Omental fat pad (tissue), 4 donors: ENCODE results near the gene RFX7. TPM values are rescaled to one million over a fixed set of nuclear protein-coding genes. Genes with fewer than 3 reads are reported as not detected.

Experiments used
- ATAC-seq: fragments of 150-250 bp; one replicate; pipeline ENCODE4 v1.9.1; 2016; ENCODE audit warnings: mild to moderate bottlenecking, moderate library complexity; ENCODE audit not compliant: low FRiP score
- DNase-seq: peaks from one replicate; pipeline ENCODE4 v3.0.0-alpha.2; 2019; ENCODE audit warnings: low spot score
- CTCF ChIP-seq, 3 donors: fragments of 450-650 bp; IDR thresholded peaks; one replicate each; pipeline ENCODE4 v1.5.1; 2016 to 2017; ENCODE audit warnings: antibody characterized with exemption in 3 of 3, mild to moderate bottlenecking in 3 of 3, moderate library complexity in 2 of 3
- total RNA-seq, 4 donors: library from RNA; depleted of rRNA; stranded (reverse); fragments of >200 nt; gene quantifications; one replicate each; pipeline ENCODE4 v1.1.0, GENCODE V29; 2016

The RFX7 gene
- total RNA-seq, 4 donors from 2014 or later, result 5.3 to 12.9 (median 7.7) TPM

GRCh38 chr15:56192659-56193442 is 50.8 kb downstream of the RFX7 start:
- DNase-seq, result no peak
- no peak for ATAC-seq
- no peak for TF ChIP-seq CTCF (IDR thresholded peaks at IDR 0.05)

DNA sequence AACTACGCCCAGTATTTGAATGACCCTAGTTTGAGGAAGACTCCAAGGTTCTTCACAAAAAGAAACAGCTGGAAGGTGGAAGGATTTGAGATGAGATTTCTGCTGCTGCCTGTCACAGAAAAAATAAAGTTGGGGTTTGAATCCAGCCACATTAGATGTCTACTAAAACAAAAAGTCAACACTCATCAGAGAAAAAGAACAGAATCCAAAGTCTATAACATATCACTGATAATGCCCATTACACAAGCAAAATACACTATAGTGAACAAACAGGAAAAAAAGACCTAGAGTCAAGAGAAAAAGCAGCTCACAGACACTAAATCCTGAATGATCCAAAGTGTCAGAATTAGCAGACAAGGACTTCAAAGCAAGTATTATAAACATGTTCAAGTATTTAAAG is 56.0 kb downstream of the RFX7 start:
- DNase-seq, result no peak
- ATAC-seq, result no peak
- no peak for TF ChIP-seq CTCF (IDR thresholded peaks at IDR 0.05)

DNA sequence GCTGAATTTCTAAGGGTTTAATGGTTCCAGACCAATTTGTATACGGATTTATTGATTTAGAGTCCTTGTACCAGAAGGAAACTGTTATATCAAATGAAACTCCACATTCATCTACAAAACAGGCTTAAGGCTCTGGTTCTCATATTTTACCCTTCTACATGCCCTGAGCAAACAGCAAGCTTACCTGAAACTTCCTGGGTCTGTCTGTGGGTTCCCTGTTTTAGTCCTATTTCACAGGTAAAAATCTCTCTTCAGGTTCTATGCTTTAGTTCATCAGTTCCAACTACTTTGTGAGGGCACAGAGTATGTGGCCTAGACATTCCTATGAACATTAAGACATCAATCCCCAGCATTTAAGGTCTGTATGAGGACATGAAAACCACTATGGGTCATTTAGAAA is 57.7 kb downstream of the RFX7 start:
- ATAC-seq, result no peak

DNA sequence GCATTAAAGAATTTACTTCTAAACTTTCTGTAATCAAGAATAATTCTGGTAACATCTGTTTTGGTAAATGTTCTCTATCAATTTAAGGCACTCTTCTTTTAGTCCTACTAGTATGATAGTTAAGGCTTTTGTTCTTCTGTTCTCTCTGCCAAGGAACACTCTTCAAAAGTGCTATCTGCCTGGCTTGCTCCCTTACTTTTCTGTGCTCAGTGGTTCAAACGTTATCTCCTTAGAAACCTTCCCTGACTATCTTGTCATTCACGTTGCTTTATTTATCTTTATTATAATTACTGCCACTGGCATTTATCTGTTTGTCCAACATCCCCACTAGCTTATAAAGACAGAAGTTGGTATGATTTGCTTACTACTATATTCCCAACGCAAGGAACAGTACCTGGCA is 59.2 kb downstream of the RFX7 start:
- DNase-seq (no peak), ATAC-seq (no peak)
- TF ChIP-seq CTCF (IDR thresholded peaks at IDR 0.05), result no peak

More for the DNA sequence above, 57.7 kb downstream of the RFX7 start:
- no peak for TF ChIP-seq CTCF (IDR thresholded peaks at IDR 0.05)
- no peak for DNase-seq

DNA sequence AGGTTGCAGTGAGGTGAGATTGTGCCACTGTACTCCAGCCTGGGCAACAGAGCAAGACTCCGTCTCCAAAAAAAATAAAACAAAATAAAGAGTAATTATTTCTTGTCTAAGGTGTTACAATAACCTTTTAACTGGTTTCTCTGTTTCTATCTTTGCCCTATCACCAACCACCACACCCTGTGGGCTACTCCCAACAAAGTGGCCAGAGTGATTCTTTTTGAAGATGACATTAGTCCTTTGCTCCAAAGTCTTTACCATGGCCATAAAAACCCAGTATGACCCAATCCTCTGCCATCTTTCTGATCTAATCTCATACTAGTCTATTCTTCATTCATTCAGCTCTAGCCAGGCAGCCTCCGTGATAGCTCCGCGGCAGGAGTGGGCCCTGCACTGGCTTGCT is 62.8 kb downstream of the RFX7 start:
- ATAC-seq, result no peak
- DNase-seq, result no peak
- TF ChIP-seq CTCF (IDR thresholded peaks at IDR 0.05), result no peak

GRCh38 chr15:56176996-56177395 is 66.7 kb downstream of the RFX7 start:
- no peak for DNase-seq
- ATAC-seq, result no peak
- no peak for TF ChIP-seq CTCF (IDR thresholded peaks at IDR 0.05)

- TF ChIP-seq CTCF (IDR thresholded peaks at IDR 0.05), result no peak
- DNase-seq, result no peak
- no peak for ATAC-seq
These were observed 67.9 kb downstream of the RFX7 start for GRCh38 chr15:56175788-56176187.
